Ovary (tissue), 9 donors: ENCODE results near the gene THRA. TPM values are rescaled to one million over a fixed set of nuclear protein-coding genes. Genes with fewer than 3 reads are reported as not detected.

Source experiments
- DNase-seq, 5 donors: peaks; one replicate each; pipeline ENCODE4 v3.0.0-alpha.2; 2019 to 2020
- H3K27ac ChIP-seq, 2 donors: fragments of 200-600 bp; one replicate each; pipeline versions ENCODE4 v1.5.1 to v1.8.0; 2019 to 2022
- H3K27me3 ChIP-seq: fragments of 200-600 bp; one replicate; pipeline ENCODE4 v1.8.0; 2022
- H3K36me3 ChIP-seq: fragments of 200-600 bp; sonication (generic); one replicate; pipeline ENCODE4 v1.5.1; 2019
- H3K4me1 ChIP-seq: one replicate; pipeline ENCODE4 v1.8.1; 2013; ENCODE audit warnings: mild to moderate bottlenecking, moderate library complexity; ENCODE audit not compliant: insufficient read depth
- H3K4me3 ChIP-seq: fragments of 200-600 bp; sonication (generic); one replicate; pipeline ENCODE4 v1.5.1; 2017
- H3K9me3 ChIP-seq, 2 donors: fragments of 200-600 bp in 1 of 2; sonication (generic) in 1 of 2; one replicate each; pipeline versions ENCODE4 v1.5.1 to v1.8.1; 2013 to 2019; ENCODE audit warnings: mild to moderate bottlenecking in 1 of 2, moderate library complexity in 1 of 2
- EP300 ChIP-seq: sonication (generic); formaldehyde crosslinking; IDR thresholded peaks from one replicate; pipeline ENCODE4 v1.6.1; 2017; ENCODE audit warnings: antibody characterized with exemption
- POLR2A ChIP-seq: fragments of 450-650 bp; IDR thresholded peaks from one replicate; pipeline ENCODE4 v1.6.1; 2017; ENCODE audit warnings: antibody characterized with exemption, mild to moderate bottlenecking, moderate library complexity
- WGBS, 3 donors: extraction: QIAGEN DNeasy Blood & Tissue Kit in 1 of 3; methylation state at CpG; one replicate each; pipeline versions ENCODE4 v1.1.5 to v1.1.7; 2013 to 2017; 5-methylcytosine and 5-hydroxymethylcytosine counted together
- intact Hi-C, 4 donors: fragments of 100-400 bp; cut with DNase I; formaldehyde crosslinking; loops; one replicate each; pipeline versions ENCODE4 v1.11.0 to v1.15.1; 2022 to 2023
- polyA plus RNA-seq, 2 donors: library from polyadenylated mRNA; stranded (reverse); fragments of 200-250 nt in 1 of 2; fragments of 350-450 nt in 1 of 2; fragmentation: Illumina TruSeq in 1 of 2; extraction: RNeasy Lipid Tissue Mini Kit (QIAGEN cat#74804) in 1 of 2; gene quantifications; one replicate each; pipeline ENCODE4 v1.2.3, GENCODE V29; 2013 to 2014
- total RNA-seq, 7 donors: library from RNA; depleted of rRNA in 2 of 7; stranded (reverse); fragments of >200 nt in 2 of 7; fragmentation: NEBNext Ultra II Directional in 3 of 7; extraction: Animal tissue kit (Norgen Biotek cat#: 25700) in 3 of 7; gene quantifications; one replicate each; pipeline versions ENCODE4 v1.1.0 to v1.2.4, GENCODE V29; 2016 to 2023
- TF ChIP-seq, protein P1 (sequence below), 3 donors: fragments of 450-650 bp in 2 of 3; fragments of 200-600 bp in 1 of 3; IDR thresholded peaks; one replicate each; pipeline versions ENCODE4 v1.5.1 to v1.8.0; 2016 to 2022; ENCODE audit warnings: antibody characterized with exemption in 3 of 3, mild to moderate bottlenecking in 1 of 3
- donor health status: DM: no; HTN: no; CAD: no; lungs with moderate emphysema.
- donor health status: DM: no; HTN: no; CAD: no.
- donor health status: Bipolar disorder and iron deficiency.
- donor health status: DM: yes; HTN: yes; CAD: no.
- donor health status: DM: no; HTN: no; CAD: no.
- donor health status: DM: yes; HTN: yes; CAD: no.

Gene THRA
- total and polyA plus RNA-seq, 9 donors, result 51.4 to 129 (median 87.2) TPM

DNA sequence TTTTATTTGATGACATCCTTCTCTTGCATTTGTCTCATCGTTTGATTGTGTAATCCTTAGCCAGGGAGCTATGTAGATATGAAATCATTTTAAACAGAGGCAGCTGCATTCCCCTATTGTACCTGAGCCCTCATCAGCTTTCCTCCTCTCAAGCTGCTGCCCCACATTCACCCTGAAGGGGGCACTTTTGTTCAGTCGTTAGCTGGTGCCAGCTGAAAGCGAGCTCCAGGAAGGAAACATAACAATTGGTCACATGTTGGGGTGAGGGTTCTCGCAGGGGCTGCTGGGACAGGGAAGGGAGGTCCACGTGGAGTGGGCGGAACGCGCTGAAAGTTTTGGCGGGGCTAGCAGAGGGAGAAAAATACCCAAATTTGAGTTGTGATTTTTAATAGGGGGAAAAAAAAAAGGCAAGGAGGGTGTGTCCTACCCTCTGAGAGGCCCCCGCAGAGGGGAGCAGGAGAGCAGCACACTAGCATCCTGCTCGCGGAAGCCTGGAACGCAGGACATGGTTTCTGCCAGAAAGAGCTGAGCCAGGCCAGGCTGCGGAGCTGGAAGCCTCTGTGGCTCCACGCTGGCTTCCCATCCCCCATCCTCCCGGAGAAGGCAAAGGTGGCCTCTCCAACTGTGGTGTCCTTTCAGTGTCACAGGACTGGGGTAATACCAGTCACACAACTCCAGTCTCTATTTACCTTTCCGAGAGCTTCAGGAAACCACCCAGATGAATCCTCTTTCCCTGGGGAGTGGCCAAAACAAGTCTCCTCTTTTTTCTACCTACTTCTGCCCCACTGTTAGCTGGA, 50.5 kb downstream of the THRA start:
- Histone ChIP-seq H3K4me1 (peaks cover 18% of the 10 kb centered on the region), H3K27me3 (no peaks in the 10 kb centered on the region), H3K4me3 (peak overlapping the region; percentile 21), H3K36me3 (no peaks in the 10 kb centered on the region), H3K27ac (peak overlapping the region; percentile 89 to 91), H3K9me3 (no peaks in the 10 kb centered on the region)
- 0 to 1% (median 0%) methylated on average over 17 of the region's 17 CpGs for WGBS, 3 donors
- intact Hi-C loops, result loop anchor here in 3 of 4 donors (5.0 to 10.0 kb wide), 5 partner anchors 41 to 96 kb away; partner anchors contain the start of genes CSF3 (in 1 of the 3) and THRA (in 1 of the 3)
- TF ChIP-seq POLR2A, result no peak
- TF ChIP-seq, protein P1, sequence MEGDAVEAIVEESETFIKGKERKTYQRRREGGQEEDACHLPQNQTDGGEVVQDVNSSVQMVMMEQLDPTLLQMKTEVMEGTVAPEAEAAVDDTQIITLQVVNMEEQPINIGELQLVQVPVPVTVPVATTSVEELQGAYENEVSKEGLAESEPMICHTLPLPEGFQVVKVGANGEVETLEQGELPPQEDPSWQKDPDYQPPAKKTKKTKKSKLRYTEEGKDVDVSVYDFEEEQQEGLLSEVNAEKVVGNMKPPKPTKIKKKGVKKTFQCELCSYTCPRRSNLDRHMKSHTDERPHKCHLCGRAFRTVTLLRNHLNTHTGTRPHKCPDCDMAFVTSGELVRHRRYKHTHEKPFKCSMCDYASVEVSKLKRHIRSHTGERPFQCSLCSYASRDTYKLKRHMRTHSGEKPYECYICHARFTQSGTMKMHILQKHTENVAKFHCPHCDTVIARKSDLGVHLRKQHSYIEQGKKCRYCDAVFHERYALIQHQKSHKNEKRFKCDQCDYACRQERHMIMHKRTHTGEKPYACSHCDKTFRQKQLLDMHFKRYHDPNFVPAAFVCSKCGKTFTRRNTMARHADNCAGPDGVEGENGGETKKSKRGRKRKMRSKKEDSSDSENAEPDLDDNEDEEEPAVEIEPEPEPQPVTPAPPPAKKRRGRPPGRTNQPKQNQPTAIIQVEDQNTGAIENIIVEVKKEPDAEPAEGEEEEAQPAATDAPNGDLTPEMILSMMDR (IDR thresholded peaks at IDR 0.05), result peak; percentile 77 to 98 (median 93)
- peak; percentile 92 to 96 (median 93) for DNase-seq

DNA sequence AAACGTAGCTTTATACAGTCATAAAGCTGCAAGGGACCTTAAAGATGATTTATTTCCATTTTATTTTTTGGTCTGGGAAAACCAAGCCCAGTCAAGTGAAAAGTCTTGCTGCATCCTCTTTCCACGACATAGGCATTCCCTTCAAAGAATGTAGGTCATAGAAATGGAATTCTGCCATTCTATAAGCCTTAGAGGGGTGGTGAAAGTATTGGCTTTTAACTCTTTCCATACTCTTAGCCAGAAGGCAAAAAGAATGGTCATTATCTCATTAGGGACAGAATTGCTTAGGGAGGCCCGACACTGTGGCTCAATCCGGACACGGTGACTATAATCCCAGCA, 51.1 kb downstream of the THRA start:
- Histone ChIP-seq H3K4me1 (peaks cover 15% of the 10 kb centered on the region), H3K4me3 (peak overlapping the region; percentile 21), H3K27me3 (no peaks in the 10 kb centered on the region), H3K9me3 (no peaks in the 10 kb centered on the region), H3K36me3 (no peaks in the 10 kb centered on the region), H3K27ac (peak overlapping the region; percentile 89 to 91)
- 26 to 35% (median 31%) methylated on average over 5 of the region's 5 CpGs for WGBS, 3 donors
- DNase-seq, result peak in 1 of 5 donors; percentile 20
- TF ChIP-seq EP300, result no peak
- no peak for TF ChIP-seq POLR2A
- TF ChIP-seq, protein P1 (IDR thresholded peaks at IDR 0.05), result no peak
- intact Hi-C loops, result loop anchor here in 3 of 4 donors (5.0 to 10.0 kb wide), 5 partner anchors 42 to 97 kb away; partner anchors contain the start of genes CSF3 (in 1 of the 3) and THRA (in 1 of the 3)

DNA sequence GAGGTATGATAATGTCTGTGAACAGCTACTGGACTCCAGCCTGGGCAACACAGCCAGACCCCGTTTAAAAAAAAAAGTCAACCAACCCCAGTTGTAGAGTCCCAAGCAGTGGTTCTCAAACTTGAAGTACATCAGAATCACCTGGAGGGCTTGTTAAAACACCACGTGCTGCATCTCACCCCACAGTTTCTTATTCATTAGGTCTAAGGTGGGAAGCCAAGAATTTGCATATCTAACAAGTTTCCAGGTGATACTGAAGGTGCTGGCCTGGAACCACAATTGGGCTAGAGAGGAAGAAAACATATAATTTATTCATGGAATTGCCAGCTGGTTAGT, 52.3 kb downstream of the THRA start:
- peaks cover 11% of the 10 kb centered on the region for H3K4me1 ChIP-seq
- H3K4me3 ChIP-seq, result no peak overlapping the region
- H3K36me3 ChIP-seq, result no peaks in the 10 kb centered on the region
- WGBS, 3 donors, result 44 to 60% (median 54%) methylated on average over 2 of the region's 2 CpGs
- no peak for DNase-seq
- H3K9me3 ChIP-seq, result no peaks in the 10 kb centered on the region
- TF ChIP-seq, protein P1 (IDR thresholded peaks at IDR 0.05), result no peak
- TF ChIP-seq POLR2A (no peak), EP300 (no peak)
- intact Hi-C loops, result loop anchor here in 1 of 4 donors (10.0 kb wide), 1 partner anchor 50 kb away; no protein-coding TSS in a partner anchor
- H3K27ac ChIP-seq, result no peak overlapping the region
- H3K27me3 ChIP-seq, result no peaks in the 10 kb centered on the region

DNA sequence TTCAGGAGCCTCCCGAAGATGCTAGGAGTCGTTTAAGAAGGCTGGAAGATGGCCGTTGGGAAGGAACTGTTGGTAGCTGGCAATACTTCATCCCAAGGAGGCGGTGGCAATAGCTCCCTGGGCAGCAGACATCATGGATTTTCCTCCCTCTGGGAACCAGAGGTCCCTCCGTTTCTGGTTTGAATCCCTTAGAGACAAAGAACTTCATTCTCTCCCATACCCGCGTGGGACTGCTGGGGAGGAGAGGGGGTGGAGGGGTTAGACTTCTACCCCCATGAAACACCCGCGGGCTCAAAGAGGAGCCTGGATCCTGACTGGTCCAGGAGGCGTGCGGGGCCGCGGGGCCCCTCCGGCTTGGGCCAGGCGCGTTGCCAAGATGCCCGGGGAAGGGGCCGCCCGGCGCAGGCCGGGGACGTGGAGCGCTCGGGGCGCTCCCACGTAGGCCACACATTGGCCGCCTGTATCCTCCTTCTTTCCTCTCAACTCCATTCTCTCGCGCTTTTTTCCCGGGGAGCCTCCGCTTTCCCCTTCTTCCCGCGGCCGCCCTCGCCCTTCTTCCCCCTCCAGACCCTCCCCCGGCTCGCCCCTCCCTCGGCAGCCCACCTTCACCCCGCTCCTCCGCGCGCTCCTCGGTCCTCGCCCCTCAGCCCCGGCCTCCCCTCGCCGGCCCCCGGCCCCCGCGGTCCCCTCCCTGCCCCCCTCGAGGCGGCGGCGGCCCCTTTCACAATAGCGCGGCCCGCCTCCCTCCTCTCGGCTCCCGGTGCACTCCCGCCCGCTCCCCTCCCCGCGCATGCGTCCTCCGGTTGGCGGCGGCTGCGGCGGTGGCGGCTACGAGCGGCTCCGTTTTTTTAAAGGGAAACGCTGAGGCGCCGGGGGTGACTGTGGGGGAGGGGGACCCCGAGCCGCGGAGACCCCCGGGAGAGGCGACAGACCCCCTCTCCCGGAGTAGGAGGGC, 58.7 kb downstream of the THRA start, which contains the start of gene MSL1:
MSL1 (plus strand) TSS at position 791 of the 955 bp plus-strand sequence. CDS start 642 bp downstream, outside the sequence.
- TF ChIP-seq EP300 (no peak), POLR2A (peak; percentile 76)
- TF ChIP-seq, protein P1 (IDR thresholded peaks at IDR 0.05), result no peak
- Histone ChIP-seq H3K36me3 (no peaks in the 10 kb centered on the region), H3K4me3 (peak within 1 kb of the TSS; percentile 100), H3K9me3 (no peaks in the 10 kb centered on the region), H3K4me1 (peaks cover 4% of the 10 kb centered on the region), H3K27ac (peak within 1 kb of the TSS; percentile 95 to 98), H3K27me3 (no peaks in the 10 kb centered on the region)
- WGBS, 3 donors, result 0 to 1% (median 1%) methylated on average over 47 to 82 of the region's 82 CpGs
- intact Hi-C loops, result no loop called here
- DNase-seq, result peak; percentile 91 to 93 (median 93)
